GM18907 (cell line): ENCODE results near the gene LZTR1.

Experiments used
- ATAC-seq: cut with Tn5 transposase; IDR thresholded peaks from one replicate; pipeline ENCODE4 v1.9.1; 2021; ENCODE audit warnings: mild to moderate bottlenecking, moderate library complexity; ENCODE audit not compliant: unreplicated experiment

Gene LZTR1

GRCh38 chr22:20979940-20980453 is 2.1 kb upstream of the LZTR1 start:
- ATAC-seq: no peak

GRCh38 chr22:20980523-20980922 is 1.6 kb upstream of the LZTR1 start:
- no peak for ATAC-seq

GRCh38 chr22:20980938-20981722 is 967 bp upstream of the LZTR1 start:
- ATAC-seq: no peak

- ATAC-seq: peak; percentile 15
Observed at GRCh38 chr22:20982563-20982882, 426 bp downstream of the LZTR1 start.

GRCh38 chr22:20983081-20983771 is 1.1 kb downstream of the LZTR1 start:
- no peak for ATAC-seq

GRCh38 chr22:20985720-20986119 is 3.6 kb downstream of the LZTR1 start:
- no peak for ATAC-seq

GRCh38 chr22:20986365-20986764 is 4.3 kb downstream of the LZTR1 start:
- ATAC-seq: no peak

- ATAC-seq: no peak
Observed at GRCh38 chr22:20987375-20987774, 5.3 kb downstream of the LZTR1 start.

- no peak for ATAC-seq
Observed at GRCh38 chr22:20988573-20989322, 6.7 kb downstream of the LZTR1 start.

- ATAC-seq: no peak
Observed at GRCh38 chr22:20989323-20990138, 7.4 kb downstream of the LZTR1 start.

GRCh38 chr22:20990184-20991180 is 8.4 kb downstream of the LZTR1 start:
- ATAC-seq: no peak

- no peak for ATAC-seq
Observed at GRCh38 chr22:20991252-20992055, 9.4 kb downstream of the LZTR1 start.

GRCh38 chr22:20992056-20992442 is 10.0 kb downstream of the LZTR1 start:
- no peak for ATAC-seq

- no peak for ATAC-seq
Observed at GRCh38 chr22:20992456-20993303, 10.6 kb downstream of the LZTR1 start.

GRCh38 chr22:20993304-20994127 is 11.4 kb downstream of the LZTR1 start:
- ATAC-seq: no peak

- no peak for ATAC-seq
Observed at GRCh38 chr22:20994128-20994901, 12.2 kb downstream of the LZTR1 start.
